DOHH2 (cell line): ENCODE measurements around the gene KCNQ1.

Experiments
- H3F3A ChIP-seq: fragments of 200-600 bp; sonication (generic), shearing (Covaris generic); 2 replicates; pipeline ENCODE4 v1.6.0; 2016; ENCODE audit warnings: antibody characterized with exemption, mild to moderate bottlenecking; ENCODE audit not compliant: control insufficient read depth, insufficient read depth
- H3K27ac ChIP-seq: fragments of 200-600 bp; sonication (generic); 2 replicates; pipeline ENCODE4 v1.5.1; 2014; ENCODE audit warnings: low read depth, mild to moderate bottlenecking, low read length, moderate library complexity
- H3K27me3 ChIP-seq: fragments of 200-600 bp; sonication (generic); 2 replicates; pipeline ENCODE4 v1.6.1; 2014; ENCODE audit warnings: mild to moderate bottlenecking, low read length, mixed read lengths; ENCODE audit not compliant: control insufficient read depth
- H3K36me3 ChIP-seq: fragments of 200-600 bp; sonication (generic); 2 replicates; pipeline ENCODE4 v1.6.1; 2014; ENCODE audit warnings: mild to moderate bottlenecking, low read length, moderate library complexity, mixed read lengths; ENCODE audit not compliant: control insufficient read depth
- H3K4me1 ChIP-seq: fragments of 200-600 bp; sonication (generic); 2 replicates; pipeline ENCODE4 v1.6.1; 2014; ENCODE audit warnings: mild to moderate bottlenecking, low read length, mixed read lengths; ENCODE audit not compliant: control insufficient read depth
- H3K4me2 ChIP-seq: fragments of 200-600 bp; sonication (generic); 2 replicates; pipeline ENCODE4 v1.6.0; 2014; ENCODE audit warnings: mild to moderate bottlenecking, low read length, moderate library complexity
- H3K4me3 ChIP-seq: fragments of 200-600 bp; sonication (generic); 2 replicates; pipeline ENCODE4 v1.5.1; 2014; ENCODE audit warnings: mild to moderate bottlenecking, low read length, mixed read lengths
- H3K79me2 ChIP-seq: fragments of 200-600 bp; sonication (generic); 2 replicates; pipeline ENCODE4 v1.6.1; 2014; ENCODE audit warnings: mild to moderate bottlenecking, low read length, mixed read lengths; ENCODE audit not compliant: control insufficient read depth
- H3K9me2 ChIP-seq: fragments of 200-600 bp; sonication (generic); replicated peaks from 2 replicates; pipeline ENCODE4 v1.6.1; 2014; ENCODE audit warnings: mild to moderate bottlenecking, low read length, mixed read lengths; ENCODE audit not compliant: control insufficient read depth
- H3K9me3 ChIP-seq: fragments of 200-600 bp; sonication (generic); 2 replicates; pipeline ENCODE4 v1.6.1; 2014; ENCODE audit warnings: antibody characterized with exemption, low read length, mixed read lengths; ENCODE audit not compliant: control insufficient read depth, insufficient read depth
- H4K20me1 ChIP-seq: fragments of 200-600 bp; sonication (generic); 2 replicates; pipeline ENCODE4 v1.6.0; 2014; ENCODE audit warnings: low read depth, mild to moderate bottlenecking, antibody characterized with exemption, low read length, moderate library complexity; ENCODE audit not compliant: control insufficient read depth, insufficient read depth
- EZH2phosphoT487 ChIP-seq: fragments of 200-600 bp; sonication (generic); IDR thresholded peaks from 2 replicates; pipeline ENCODE4 v1.6.1; 2017; ENCODE audit warnings: borderline replicate concordance, mild to moderate bottlenecking, antibody characterized with exemption, low read length, moderate library complexity, mixed read lengths
- TF ChIP-seq, protein P1 (sequence below): fragments of 200-600 bp; sonication (generic); IDR thresholded peaks from one replicate; pipeline ENCODE4 v1.5.1; 2014; ENCODE audit warnings: antibody characterized with exemption, mild to moderate bottlenecking, low read depth, low read length; ENCODE audit not compliant: poor library complexity, severe bottlenecking

KCNQ1 gene

GRCh38 chr11:2439820-2440219 is 5.0 kb upstream of the KCNQ1 start:
- Histone ChIP-seq H3K9me3 (no peaks in the 10 kb centered on the region), H3K4me2 (no peak overlapping the region), H3K36me3 (no peaks in the 10 kb centered on the region), H3F3A (peaks cover 2% of the 10 kb centered on the region; the same call in 1 of the 2 replicates), H4K20me1 (no peaks in the 10 kb centered on the region; the same call in 1 of the 2 replicates), H3K4me3 (no peak overlapping the region), H3K27ac (no peak overlapping the region), H3K4me1 (no peaks in the 10 kb centered on the region), H3K79me2 (no peaks in the 10 kb centered on the region), H3K9me2 (no peaks in the 10 kb centered on the region), H3K27me3 (no peaks in the 10 kb centered on the region)
- no peak for TF ChIP-seq EZH2phosphoT487
- TF ChIP-seq, protein P1, sequence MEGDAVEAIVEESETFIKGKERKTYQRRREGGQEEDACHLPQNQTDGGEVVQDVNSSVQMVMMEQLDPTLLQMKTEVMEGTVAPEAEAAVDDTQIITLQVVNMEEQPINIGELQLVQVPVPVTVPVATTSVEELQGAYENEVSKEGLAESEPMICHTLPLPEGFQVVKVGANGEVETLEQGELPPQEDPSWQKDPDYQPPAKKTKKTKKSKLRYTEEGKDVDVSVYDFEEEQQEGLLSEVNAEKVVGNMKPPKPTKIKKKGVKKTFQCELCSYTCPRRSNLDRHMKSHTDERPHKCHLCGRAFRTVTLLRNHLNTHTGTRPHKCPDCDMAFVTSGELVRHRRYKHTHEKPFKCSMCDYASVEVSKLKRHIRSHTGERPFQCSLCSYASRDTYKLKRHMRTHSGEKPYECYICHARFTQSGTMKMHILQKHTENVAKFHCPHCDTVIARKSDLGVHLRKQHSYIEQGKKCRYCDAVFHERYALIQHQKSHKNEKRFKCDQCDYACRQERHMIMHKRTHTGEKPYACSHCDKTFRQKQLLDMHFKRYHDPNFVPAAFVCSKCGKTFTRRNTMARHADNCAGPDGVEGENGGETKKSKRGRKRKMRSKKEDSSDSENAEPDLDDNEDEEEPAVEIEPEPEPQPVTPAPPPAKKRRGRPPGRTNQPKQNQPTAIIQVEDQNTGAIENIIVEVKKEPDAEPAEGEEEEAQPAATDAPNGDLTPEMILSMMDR = no peak

DNA sequence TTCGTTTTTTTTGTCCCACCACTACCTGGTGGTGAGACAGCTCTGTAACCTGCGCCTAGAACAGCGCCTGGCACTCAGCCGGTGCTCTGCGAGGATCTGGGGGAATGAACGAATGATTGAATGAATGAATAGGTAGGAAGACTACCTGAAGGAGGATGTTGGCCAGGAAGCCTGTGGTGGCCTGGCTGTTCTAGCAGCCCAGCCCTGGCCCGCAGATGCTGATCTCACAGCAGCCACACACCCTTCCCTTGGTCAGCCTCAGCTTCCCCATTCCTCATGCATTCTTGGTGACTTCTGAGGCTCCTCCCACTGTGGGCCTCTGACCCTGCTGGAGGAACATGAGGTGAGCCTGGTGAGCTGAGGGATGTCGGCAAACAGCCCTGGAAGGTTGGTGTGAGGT is 4.2 kb upstream of the KCNQ1 start:
- Histone ChIP-seq H3K4me3 (no peak overlapping the region), H3K9me3 (no peaks in the 10 kb centered on the region), H4K20me1 (no peaks in the 10 kb centered on the region; the same call in 1 of the 2 replicates), H3K27me3 (no peaks in the 10 kb centered on the region), H3K4me1 (no peaks in the 10 kb centered on the region), H3K4me2 (no peak overlapping the region), H3F3A (peaks cover 2% of the 10 kb centered on the region; the same call in 1 of the 2 replicates), H3K9me2 (no peaks in the 10 kb centered on the region), H3K79me2 (no peaks in the 10 kb centered on the region), H3K27ac (no peak overlapping the region), H3K36me3 (no peaks in the 10 kb centered on the region)
- TF ChIP-seq, protein P1 = no peak
- no peak for TF ChIP-seq EZH2phosphoT487

GRCh38 chr11:2441171-2441570 is 3.6 kb upstream of the KCNQ1 start:
- no peaks in the 10 kb centered on the region for H3K36me3 ChIP-seq
- no peaks in the 10 kb centered on the region for H3K9me2 ChIP-seq
- no peak overlapping the region for H3K4me3 ChIP-seq
- H3K79me2 ChIP-seq = no peaks in the 10 kb centered on the region
- H3K9me3 ChIP-seq = no peaks in the 10 kb centered on the region
- TF ChIP-seq, protein P1 = no peak
- TF ChIP-seq EZH2phosphoT487 = no peak
- H3K27ac ChIP-seq = no peak overlapping the region
- H3K27me3 ChIP-seq = no peaks in the 10 kb centered on the region
- H3K4me1 ChIP-seq = no peaks in the 10 kb centered on the region
- no peak overlapping the region for H3K4me2 ChIP-seq
- H4K20me1 ChIP-seq = no peaks in the 10 kb centered on the region; the same call in 1 of the 2 replicates
- peaks cover 2% of the 10 kb centered on the region; the same call in 1 of the 2 replicates for H3F3A ChIP-seq
